ENCODE results near the gene SLC8A1.

The SLC8A1 gene

DNA sequence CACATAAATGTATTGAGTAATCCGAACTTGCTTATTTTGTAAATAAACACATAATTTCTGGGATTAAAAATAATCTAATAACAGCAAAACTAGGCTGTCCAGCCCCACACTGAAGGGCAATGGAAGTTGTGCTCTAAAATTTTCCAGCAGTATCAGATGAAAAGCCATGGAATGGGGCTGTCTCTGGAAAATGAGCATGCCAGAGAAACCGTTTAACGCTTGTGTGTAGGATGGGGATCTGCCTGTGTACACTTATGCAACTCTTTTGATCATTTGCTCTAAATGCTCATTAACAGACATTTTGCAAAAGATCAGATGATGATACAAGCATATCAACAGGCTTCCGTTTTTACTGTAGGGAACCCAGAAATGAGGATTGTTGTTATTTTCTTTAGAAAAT lies 177.6 kb downstream of the SLC8A1 start:
- no peak for DNase-seq (ENCODE audit: low read depth in 2 of 2)

DNA sequence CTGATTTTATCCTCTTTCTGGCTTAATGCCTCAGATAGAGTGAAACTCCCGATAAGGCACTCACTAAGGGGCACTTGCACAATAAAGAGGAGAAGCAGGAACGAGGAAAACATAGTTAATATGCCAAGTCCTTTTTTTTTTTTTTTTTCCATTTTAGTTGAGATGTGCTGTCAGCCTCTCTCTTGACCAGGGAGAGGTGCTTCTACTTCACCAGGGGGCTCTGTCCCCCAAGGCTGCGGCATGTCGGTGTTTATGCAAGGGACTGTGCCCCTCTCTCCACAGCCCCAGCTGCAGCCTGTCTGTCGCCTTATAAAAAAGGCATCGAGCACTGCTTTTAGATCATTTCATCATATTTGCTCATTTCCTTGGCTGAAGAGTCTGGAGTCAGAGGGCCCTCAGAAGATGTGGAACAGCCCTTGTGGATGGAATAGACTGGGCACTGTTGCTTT lies 178.1 kb downstream of the SLC8A1 start:
- no peak for DNase-seq (ENCODE audit: low read depth in 2 of 2)

DNA sequence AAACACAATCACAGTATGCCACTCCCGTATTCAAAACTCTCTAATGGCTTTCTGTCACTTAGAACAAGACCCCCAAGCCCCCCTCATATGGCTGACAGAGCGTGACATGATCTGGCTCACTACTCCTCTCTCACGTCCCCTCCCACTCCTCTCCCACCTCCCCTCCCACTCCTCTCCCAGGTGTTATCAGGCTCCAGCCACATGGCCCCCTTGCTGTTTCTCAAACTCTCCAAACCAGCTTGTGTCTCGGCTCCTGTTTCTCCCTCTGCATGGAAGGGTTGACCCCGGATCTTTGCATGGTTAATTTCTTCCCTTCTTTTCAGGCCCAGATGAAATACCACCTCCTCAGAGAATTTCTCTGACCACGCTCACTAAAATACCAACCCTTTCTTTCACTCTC lies 180.8 kb downstream of the SLC8A1 start:
- no peak for DNase-seq (ENCODE audit: low read depth in 2 of 2)

- no peak for DNase-seq (ENCODE audit: low read depth in 2 of 2)
These were observed 181.5 kb downstream of the SLC8A1 start for GRCh38 chr2:40270372-40270771.

DNA sequence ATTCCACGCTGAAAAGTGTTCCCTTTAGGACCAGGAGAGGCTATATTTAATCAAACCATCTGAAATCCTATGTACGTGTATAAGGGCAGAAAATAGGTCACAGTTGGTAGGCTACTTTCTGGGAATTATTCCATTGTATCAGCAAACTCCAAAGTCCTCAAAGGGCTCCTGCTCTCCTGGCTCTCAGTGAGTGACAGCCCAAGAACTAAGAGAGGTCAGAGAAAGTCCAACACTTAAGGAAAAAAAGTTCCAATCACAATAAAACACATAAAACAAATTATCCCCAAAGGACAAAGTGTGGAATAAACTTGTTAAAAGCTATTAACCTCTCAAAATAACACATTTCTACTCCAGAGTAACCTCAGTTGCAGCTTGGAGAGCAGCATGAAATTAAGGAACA lies 183.3 kb downstream of the SLC8A1 start:
- no peak for DNase-seq (ENCODE audit: low read depth in 2 of 2)

DNA sequence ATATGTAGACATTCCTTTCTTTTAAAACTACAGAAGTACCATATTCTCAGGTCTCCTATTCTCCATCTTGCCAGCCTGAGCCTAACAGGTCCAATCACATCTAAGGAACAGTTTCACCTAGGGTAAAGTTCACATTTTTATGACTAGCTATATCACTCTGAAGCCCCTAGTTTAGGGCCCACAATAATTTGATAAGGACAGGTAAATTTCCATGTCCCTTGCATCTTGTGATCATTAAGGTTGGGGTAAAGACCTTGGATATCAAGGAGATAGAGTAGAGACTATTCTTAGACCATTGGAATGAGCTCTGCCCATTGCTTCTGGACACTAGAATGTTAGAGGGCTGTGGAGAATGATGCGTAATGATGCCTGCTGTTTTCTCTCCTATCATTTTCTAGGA lies 185.7 kb downstream of the SLC8A1 start:
- DNase-seq (ENCODE audit: low read depth in 2 of 2) = no peak

- no peak for DNase-seq (ENCODE audit: low read depth in 2 of 2)
These were observed 186.3 kb downstream of the SLC8A1 start for GRCh38 chr2:40265602-40266001.

DNA sequence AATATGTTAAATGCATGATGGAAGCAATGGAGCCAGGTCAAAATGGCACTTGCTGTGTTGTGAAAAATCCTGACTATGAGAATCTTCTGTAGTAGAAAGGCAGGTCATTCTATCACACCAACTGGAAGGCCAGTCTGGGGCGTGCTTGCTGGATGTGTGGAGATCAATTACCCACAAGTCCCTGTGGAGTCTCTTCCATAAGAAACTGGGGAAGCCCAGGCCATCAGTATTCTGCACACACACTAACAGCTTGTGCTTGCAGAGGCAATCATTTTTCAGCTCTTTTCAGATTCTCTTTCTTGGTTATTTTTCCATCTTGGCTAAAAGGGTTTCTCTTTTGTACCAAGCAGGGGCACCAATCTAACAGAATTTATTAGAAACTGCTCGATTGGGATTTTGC lies 190.8 kb downstream of the SLC8A1 start:
- DNase-seq (ENCODE audit: low read depth in 2 of 2) = no peak

- no peak for DNase-seq (ENCODE audit: low read depth in 2 of 2)
These were observed 191.5 kb downstream of the SLC8A1 start for GRCh38 chr2:40260437-40260836.

DNA sequence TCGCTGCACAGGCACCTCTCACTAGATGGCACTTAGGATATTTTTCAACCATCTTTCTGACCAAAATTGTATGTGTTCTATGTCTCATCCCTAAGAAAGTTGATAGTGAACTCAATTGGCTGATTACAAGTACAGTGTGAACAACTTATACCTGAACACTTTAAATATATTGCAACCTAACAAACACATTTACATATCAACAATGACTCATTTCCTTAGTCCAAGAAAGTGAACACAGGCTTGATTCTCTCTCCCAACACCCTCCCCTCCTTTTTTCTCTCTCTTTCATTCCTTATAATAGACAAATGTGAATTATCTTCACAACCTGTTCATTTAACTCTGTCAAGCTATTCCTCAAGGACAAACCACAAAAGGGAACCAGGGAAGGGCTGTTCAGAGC lies 192.0 kb downstream of the SLC8A1 start:
- no peak for DNase-seq (ENCODE audit: low read depth in 2 of 2)

DNA sequence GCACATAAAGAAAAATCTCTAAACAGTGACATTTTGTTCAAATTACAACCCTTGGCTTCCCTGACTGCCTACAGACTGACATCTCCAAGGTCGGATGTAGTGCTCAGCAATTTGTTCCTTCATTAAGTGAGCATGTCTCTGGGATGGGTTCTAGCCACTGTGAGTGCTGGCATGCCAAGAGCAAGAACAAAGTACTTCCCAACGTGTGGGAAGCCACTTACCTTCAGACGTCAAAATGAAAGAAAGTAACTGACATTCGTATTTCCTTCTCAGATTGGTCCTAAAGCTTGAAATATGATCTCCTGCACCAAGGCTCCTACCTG lies 193.8 kb downstream of the SLC8A1 start:
- no peak for DNase-seq (ENCODE audit: low read depth in 2 of 2)

- DNase-seq (ENCODE audit: low read depth in 2 of 2) = no peak
These were observed 194.4 kb downstream of the SLC8A1 start for GRCh38 chr2:40257340-40258134.

GRCh38 chr2:40256649-40257048 lies 195.2 kb downstream of the SLC8A1 start:
- no peak for DNase-seq (ENCODE audit: low read depth in 2 of 2)

GRCh38 chr2:40256008-40256407 lies 195.9 kb downstream of the SLC8A1 start:
- no peak for DNase-seq (ENCODE audit: low read depth in 2 of 2)

DNA sequence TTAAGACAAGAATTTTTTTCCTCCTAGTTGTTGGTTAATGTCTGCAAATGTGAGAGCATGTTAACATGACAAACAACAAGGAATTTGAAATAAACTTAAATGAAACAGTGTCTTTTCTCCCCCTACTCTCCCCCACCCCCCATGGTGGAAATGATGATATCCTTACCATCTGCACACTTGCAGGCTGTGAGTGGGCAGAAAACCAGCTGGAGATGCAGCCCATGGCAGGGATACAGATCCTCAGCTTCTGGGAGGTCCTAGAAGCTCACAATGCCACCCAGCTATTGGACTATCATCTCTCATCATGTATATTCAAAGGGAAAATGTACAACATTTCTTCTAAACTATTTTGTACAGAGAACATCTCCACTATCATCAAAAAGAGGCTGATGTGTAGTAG lies 196.8 kb downstream of the SLC8A1 start:
- no peak for DNase-seq (ENCODE audit: low read depth in 2 of 2)

DNA sequence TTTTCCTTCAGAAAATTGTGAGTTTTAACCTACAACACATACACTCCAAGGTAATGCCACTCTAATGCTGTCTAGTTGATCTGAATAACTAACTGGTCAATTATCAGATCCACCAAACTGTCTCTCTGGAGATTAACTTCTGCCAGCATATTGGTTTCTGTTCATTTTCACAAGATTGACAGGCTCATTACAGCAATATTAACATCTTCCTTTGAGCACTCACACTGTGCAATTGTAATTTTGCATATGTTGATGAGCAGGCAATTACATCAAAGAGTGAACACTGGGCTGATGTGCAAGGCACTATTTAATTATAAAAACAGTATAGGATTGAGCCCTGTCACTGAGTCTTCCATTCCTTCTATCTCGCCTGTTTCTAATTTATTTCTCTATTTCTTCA lies 197.3 kb downstream of the SLC8A1 start:
- DNase-seq (ENCODE audit: low read depth in 2 of 2) = no peak

- DNase-seq (ENCODE audit: low read depth in 2 of 2) = no peak
These were observed 200.8 kb downstream of the SLC8A1 start for GRCh38 chr2:40251137-40251536.

DNA sequence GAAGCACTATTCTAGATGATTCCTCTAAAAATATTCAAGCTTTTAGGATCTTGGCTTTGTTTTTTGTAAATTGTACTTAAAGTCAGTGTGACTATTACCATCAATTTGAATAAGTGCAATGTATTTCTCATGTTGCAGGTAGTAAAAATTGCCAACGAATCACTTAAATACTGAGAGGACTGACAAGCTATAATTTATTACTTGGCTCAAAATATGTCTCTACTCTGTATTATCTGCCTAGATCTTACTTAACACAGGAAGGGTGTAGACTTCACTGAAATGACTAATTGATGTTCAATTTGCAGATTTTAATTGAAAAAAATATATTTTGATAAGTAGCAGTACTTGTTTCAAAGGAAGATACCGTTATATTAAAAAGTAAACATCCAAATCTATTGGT lies 202.3 kb downstream of the SLC8A1 start:
- no peak for DNase-seq (ENCODE audit: low read depth in 2 of 2)

GRCh38 chr2:40248294-40248693 lies 203.6 kb downstream of the SLC8A1 start:
- no peak for DNase-seq (ENCODE audit: low read depth in 2 of 2)

DNA sequence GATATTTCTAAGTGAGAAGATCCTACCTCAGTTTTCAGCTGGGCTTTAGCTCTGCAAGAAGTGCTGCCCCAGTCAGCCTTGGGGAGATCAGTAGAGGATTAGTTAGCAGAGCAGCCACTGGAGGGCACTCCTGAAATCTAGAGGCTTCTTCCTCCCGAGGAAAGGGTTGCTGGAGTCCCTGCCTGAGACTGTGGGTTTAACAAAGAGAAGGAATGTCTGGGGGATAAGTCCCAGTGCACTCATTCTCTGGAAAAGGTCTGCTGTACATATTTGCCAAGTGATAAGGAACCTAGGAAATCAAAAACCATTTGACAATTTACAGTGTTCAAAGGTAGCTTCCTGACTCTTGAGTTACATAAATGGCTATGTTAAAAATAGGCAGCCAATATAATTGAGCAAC lies 207.2 kb downstream of the SLC8A1 start:
- DNase-seq (ENCODE audit: low read depth in 2 of 2) = no peak

DNA sequence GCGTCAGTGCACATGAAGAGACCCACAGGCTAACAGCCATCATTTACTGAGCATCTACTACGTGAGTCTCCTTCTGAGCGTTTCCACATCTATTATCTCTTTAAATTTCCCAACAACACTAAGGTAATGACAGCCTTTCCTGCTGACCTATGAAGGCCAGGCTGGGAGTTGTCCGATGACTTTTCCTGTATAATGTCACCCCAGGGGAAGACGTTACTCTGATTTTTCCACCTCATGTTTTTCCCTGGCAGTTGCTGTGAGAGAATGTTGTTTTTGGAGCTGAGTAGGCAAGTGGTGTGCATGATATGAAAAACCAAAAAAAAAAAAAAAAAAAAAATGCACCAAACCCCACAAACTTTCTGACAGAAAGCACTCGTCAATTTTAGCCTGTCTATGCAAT lies 207.6 kb downstream of the SLC8A1 start:
- DNase-seq (ENCODE audit: low read depth in 2 of 2) = no peak

- DNase-seq (ENCODE audit: low read depth in 2 of 2) = no peak
These were observed 208.2 kb downstream of the SLC8A1 start for GRCh38 chr2:40243581-40244187.

DNA sequence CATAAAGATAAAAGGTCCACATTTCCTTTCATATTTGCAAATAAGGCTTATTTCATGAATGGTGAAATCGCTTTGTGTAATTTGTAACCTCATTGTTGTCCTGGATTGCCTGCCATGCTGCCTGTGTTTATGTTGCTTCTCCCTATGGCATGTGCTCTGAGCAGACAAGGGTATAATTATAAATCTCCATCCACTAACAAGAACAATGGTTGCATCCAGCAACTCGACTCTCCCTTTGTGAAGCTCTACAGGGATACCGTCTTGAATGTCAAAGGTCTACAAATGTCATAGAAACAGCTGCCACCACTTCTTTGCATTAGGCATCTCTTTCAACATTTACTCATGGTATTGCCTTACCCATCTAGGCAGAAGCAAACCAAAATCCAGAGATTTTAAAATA lies 209.6 kb downstream of the SLC8A1 start:
- no peak for DNase-seq (ENCODE audit: low read depth in 2 of 2)

DNA sequence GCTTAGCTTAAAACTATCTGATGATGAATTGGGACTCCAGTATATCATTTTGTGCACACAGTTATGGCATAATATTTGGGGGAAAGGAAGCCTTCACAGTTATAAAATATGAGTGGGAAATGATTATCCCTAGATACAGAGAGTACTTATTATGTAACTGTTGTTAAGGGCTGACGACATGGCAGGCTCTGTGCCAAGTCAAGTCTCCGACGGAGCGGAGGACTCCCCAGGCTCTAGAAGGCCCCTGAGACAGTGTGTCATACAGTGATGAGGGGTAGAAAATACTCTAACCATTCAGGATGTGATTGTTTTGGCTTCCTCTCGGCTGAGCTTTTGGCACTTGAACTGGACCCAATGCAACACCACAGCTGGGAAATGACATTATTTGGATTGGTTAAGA lies 211.8 kb downstream of the SLC8A1 start:
- no peak for DNase-seq (ENCODE audit: low read depth in 2 of 2)

Measured in stimulated activated CD8-positive, alpha-beta memory T cell treated with anti-CD3 and anti-CD28 coated beads, Interleukin-15, amount 100 ng/mL, for 4 hours (primary cell).